HG02970 (cell line): ENCODE measurements around the gene ADK.
"Not testable (repeated sequence)": the region's sequence is repeated elsewhere in the genome, so short reads cannot be mapped to it uniquely, and the experiment has no call there.

ENCODE experiments used
- ATAC-seq: cut with Tn5 transposase; IDR thresholded peaks from one replicate; pipeline ENCODE4 v1.9.1; 2021; ENCODE audit warnings: mild to moderate bottlenecking, moderate library complexity, moderate number of reproducible peaks; ENCODE audit not compliant: unreplicated experiment, low FRiP score

The ADK gene

GRCh38 chr10:74178042-74178791 lies 27.2 kb downstream of the ADK start:
- no peak for ATAC-seq

- no peak for ATAC-seq
Observed at GRCh38 chr10:74179111-74179710, 28.2 kb downstream of the ADK start.

- ATAC-seq, result no peak
Observed at GRCh38 chr10:74186678-74187077, 35.7 kb downstream of the ADK start.

- no peak for ATAC-seq
Observed at GRCh38 chr10:74187237-74187636, 36.2 kb downstream of the ADK start.

- ATAC-seq, result not testable (repeated sequence)
Observed at GRCh38 chr10:74188617-74189016, 37.6 kb downstream of the ADK start.

- ATAC-seq, result no peak
Observed at GRCh38 chr10:74189999-74190421, 39.0 kb downstream of the ADK start.

GRCh38 chr10:74190494-74190893 lies 39.5 kb downstream of the ADK start:
- no peak for ATAC-seq

- ATAC-seq, result no peak
Observed at GRCh38 chr10:74194545-74194944, 43.5 kb downstream of the ADK start.

GRCh38 chr10:74194999-74195398 lies 44.0 kb downstream of the ADK start:
- no peak for ATAC-seq

GRCh38 chr10:74199315-74199714 lies 48.3 kb downstream of the ADK start:
- ATAC-seq, result no peak

GRCh38 chr10:74202356-74202755 lies 51.3 kb downstream of the ADK start:
- no peak for ATAC-seq

- ATAC-seq, result no peak
Observed at GRCh38 chr10:74206746-74207145, 55.7 kb downstream of the ADK start.

- ATAC-seq, result no peak
Observed at GRCh38 chr10:74207691-74208480, 56.9 kb downstream of the ADK start.

GRCh38 chr10:74208997-74209396 lies 58.0 kb downstream of the ADK start:
- ATAC-seq, result no peak

GRCh38 chr10:74213019-74213418 lies 62.0 kb downstream of the ADK start:
- no peak for ATAC-seq

GRCh38 chr10:74213571-74214162 lies 62.6 kb downstream of the ADK start:
- no peak for ATAC-seq

- ATAC-seq, result not testable (repeated sequence)
Observed at GRCh38 chr10:74217110-74217509, 66.1 kb downstream of the ADK start.

- ATAC-seq, result not testable (repeated sequence)
Observed at GRCh38 chr10:74222467-74222866, 71.4 kb downstream of the ADK start.

GRCh38 chr10:74223755-74224529 lies 72.9 kb downstream of the ADK start:
- no peak for ATAC-seq

- no peak for ATAC-seq
Observed at GRCh38 chr10:74227697-74228424, 76.8 kb downstream of the ADK start.
